Calu3 (cell line): ENCODE measurements around the gene GHR. TPM values are rescaled to one million over a fixed set of nuclear protein-coding genes. Genes with fewer than 3 reads are reported as not detected.

Source experiments
- BruUV-seq: library from RNA; stranded (reverse); fragments of 400-500 nt; replicated peaks from 2 replicates; lab custom pipeline; 2021; lab: Mats Ljungman, UMichigan
- CTCF ChIA-PET: fragments of 300-600 bp; sonication (Branson Sonifier 250); formaldehyde crosslinking; loops from one replicate; lab custom pipeline; 2022; ENCODE audit warnings: antibody characterized with exemption; lab: Charles Lee
- DNase-seq: peaks from one replicate; pipeline ENCODE4 v3.0.0; 2022
- H3K27ac Mint-ChIP-seq: one replicate; pipeline ENCODE4 v1.8.0; 2022; ENCODE audit warnings: mixed read lengths; ENCODE audit not compliant: unreplicated experiment
- H3K27me3 Mint-ChIP-seq: one replicate; pipeline ENCODE4 v1.8.0; 2022; ENCODE audit warnings: mixed read lengths; ENCODE audit not compliant: unreplicated experiment
- H3K36me3 Mint-ChIP-seq: one replicate; pipeline ENCODE4 v1.8.0; 2022; ENCODE audit warnings: mild to moderate bottlenecking, moderate library complexity, mixed read lengths; ENCODE audit not compliant: insufficient read depth, unreplicated experiment
- H3K4me1 Mint-ChIP-seq: one replicate; pipeline ENCODE4 v1.8.0; 2022; ENCODE audit warnings: mild to moderate bottlenecking, low read depth, mixed read lengths; ENCODE audit not compliant: unreplicated experiment
- H3K4me3 Mint-ChIP-seq: one replicate; pipeline ENCODE4 v1.8.0; 2022; ENCODE audit warnings: mild to moderate bottlenecking, low read depth, moderate library complexity, mixed read lengths; ENCODE audit not compliant: unreplicated experiment
- H3K9me3 Mint-ChIP-seq: one replicate; pipeline ENCODE4 v1.8.0; 2022; ENCODE audit warnings: low read depth, mixed read lengths; ENCODE audit not compliant: unreplicated experiment
- CTCF ChIP-seq: fragments of 200-600 bp; IDR thresholded peaks from one replicate; pipeline ENCODE4 v1.8.0; 2022; ENCODE audit warnings: antibody characterized with exemption; ENCODE audit not compliant: unreplicated experiment
- intact Hi-C: fragments of 100-400 bp; cut with micrococcal nuclease; formaldehyde crosslinking; loops from one replicate; pipeline ENCODE4 v1.10.0; 2022; ENCODE audit not compliant: unreplicated experiment
- total RNA-seq: library from RNA; stranded (reverse); gene quantifications from 2 replicates; pipeline ENCODE4 v1.2.3, GENCODE V29; 2022

Gene GHR
- total RNA-seq, 1 experiment from 2014 or later: 0.45 TPM

GRCh38 chr5:42487821-42488220 is 64.6 kb downstream of the GHR start:
- no peak overlapping the region for H3K4me3 Mint-ChIP-seq
- BruUV-seq: no TSS peak
- DNase-seq: no peak
- CTCF ChIA-PET: no interaction called here
- intact Hi-C loops: no loop called here
- H3K27ac Mint-ChIP-seq: no peak overlapping the region
- no peaks in the 10 kb centered on the region for H3K36me3 Mint-ChIP-seq
- peaks cover 22% of the 10 kb centered on the region for H3K27me3 Mint-ChIP-seq
- no peaks in the 10 kb centered on the region for H3K4me1 Mint-ChIP-seq
- H3K9me3 Mint-ChIP-seq: no peaks in the 10 kb centered on the region
- no peak for TF ChIP-seq CTCF

- Mint-ChIP-seq H3K36me3 (no peaks in the 10 kb centered on the region), H3K4me1 (no peaks in the 10 kb centered on the region), H3K27me3 (peaks cover 10% of the 10 kb centered on the region), H3K4me3 (no peak overlapping the region), H3K9me3 (no peaks in the 10 kb centered on the region), H3K27ac (no peak overlapping the region)
- intact Hi-C loops: no loop called here
- no peak for DNase-seq
- no peak for TF ChIP-seq CTCF
- CTCF ChIA-PET: no interaction called here
- BruUV-seq: no TSS peak
Measured at GRCh38 chr5:42490831-42491230, 67.6 kb downstream of the GHR start.

- CTCF ChIA-PET: no interaction called here
- no peaks in the 10 kb centered on the region for H3K36me3 Mint-ChIP-seq
- no peak overlapping the region for H3K4me3 Mint-ChIP-seq
- H3K4me1 Mint-ChIP-seq: no peaks in the 10 kb centered on the region
- intact Hi-C loops: no loop called here
- no TSS peak for BruUV-seq
- no peak for DNase-seq
- H3K27me3 Mint-ChIP-seq: peaks cover under 1% of the 10 kb centered on the region
- H3K27ac Mint-ChIP-seq: no peak overlapping the region
- H3K9me3 Mint-ChIP-seq: no peaks in the 10 kb centered on the region
- TF ChIP-seq CTCF: no peak
Measured at GRCh38 chr5:42491699-42492098, 68.5 kb downstream of the GHR start.

- no peak for DNase-seq
- no peaks in the 10 kb centered on the region for H3K4me1 Mint-ChIP-seq
- H3K27ac Mint-ChIP-seq: no peak overlapping the region
- CTCF ChIA-PET: no interaction called here
- no peaks in the 10 kb centered on the region for H3K36me3 Mint-ChIP-seq
- no peaks in the 10 kb centered on the region for H3K27me3 Mint-ChIP-seq
- no peaks in the 10 kb centered on the region for H3K9me3 Mint-ChIP-seq
- no peak overlapping the region for H3K4me3 Mint-ChIP-seq
- no peak for TF ChIP-seq CTCF
- intact Hi-C loops: no loop called here
- no TSS peak for BruUV-seq
Measured at GRCh38 chr5:42492974-42493373, 69.7 kb downstream of the GHR start.
